Measurements from ENCODE around the gene BST1. TPM values are rescaled to one million over a fixed set of nuclear protein-coding genes. Genes with fewer than 3 reads are reported as not detected.

The BST1 gene
- polyA plus RNA-seq, 3 donors: 140 to 297 (median 266) TPM

- H3K79me2 ChIP-seq (ENCODE audit: insufficient read depth, low read length): no peaks in the 10 kb centered on the region
- peak overlapping the region in 5 of 7 donors; percentile 4 to 57 (median 52) for H3K27ac Mint-ChIP-seq
- H3K9ac ChIP-seq (ENCODE audit: insufficient read depth, low read length, poor library complexity, severe bottlenecking): no peak overlapping the region
- peaks cover 45 to 46% of the 10 kb centered on the region in 2 donors for H3K36me3 Mint-ChIP-seq
- H3K27ac ChIP-seq (ENCODE audit: low read depth in 1 of 2, low read length in 2 of 2): no peak overlapping the region
- H3K27me3 ChIP-seq (ENCODE audit: control insufficient read depth in 2 of 2, insufficient read depth in 2 of 2, low read length in 2 of 2): no peaks in the 10 kb centered on the region
- no peak overlapping the region for H2AFZ ChIP-seq (ENCODE audit: insufficient read depth, low read depth, low read length, poor library complexity, severe bottlenecking)
- DNase-seq: no peak
- no peaks in the 10 kb centered on the region for H3K9me3 ChIP-seq (replicated peaks in 1 of 2; ENCODE audit: control insufficient read depth in 1 of 2, insufficient read depth in 1 of 2, low read length in 2 of 2)
- H3K27me3 Mint-ChIP-seq (ENCODE audit: low read depth in 3 of 3): peaks cover 0 to 5% (median 3%) of the 10 kb centered on the region in 3 donors
- TF ChIP-seq CTCF (IDR thresholded peaks at IDR 0.05): no peak
- H3K4me3 Mint-ChIP-seq: no peak overlapping the region
- H4K20me1 ChIP-seq (ENCODE audit: insufficient read depth, low read length): no peaks in the 10 kb centered on the region
- no peak overlapping the region for H3K4me2 ChIP-seq (replicated peaks; ENCODE audit: extremely low read depth, low read length, poor library complexity, severe bottlenecking)
- intact Hi-C loops (cut with micrococcal nuclease): no loop called here
- peaks cover 2 to 22% of the 10 kb centered on the region in 2 donors for H3K36me3 ChIP-seq (replicated peaks in 1 of 2; ENCODE audit: control insufficient read depth in 1 of 2, insufficient read depth in 2 of 2, low read length in 2 of 2)
- no peak overlapping the region for H3K4me3 ChIP-seq (replicated peaks in 1 of 3; ENCODE audit: low read depth in 2 of 3, low read length in 3 of 3)
- H3K4me1 ChIP-seq (ENCODE audit: control insufficient read depth in 1 of 2, insufficient read depth in 2 of 2, low read length in 2 of 2): peaks cover 26 to 33% of the 10 kb centered on the region in 2 donors
- WGBS (ENCODE audit: insufficient coverage): 28% methylated on average over 4 of the region's 4 CpGs
- H3K4me1 Mint-ChIP-seq: peaks cover 36% of the 10 kb centered on the region
- peaks cover 0 to 5% (median 0%) of the 10 kb centered on the region in 7 donors for H3K9me3 Mint-ChIP-seq
These were observed 50.9 kb downstream of the BST1 start for GRCh38 chr4:15753786-15754185.

- Mint-ChIP-seq H3K9me3 (peaks cover 0 to 5% (median 0%) of the 10 kb centered on the region in 7 donors), H3K4me3 (no peak overlapping the region), H3K4me1 (peaks cover 37% of the 10 kb centered on the region), H3K27me3 (ENCODE audit: low read depth in 3 of 3) (peaks cover 0 to 5% (median 3%) of the 10 kb centered on the region in 3 donors), H3K27ac (peak overlapping the region in 3 of 7 donors; percentile 16 to 52 (median 37)), H3K36me3 (peaks cover 42 to 50% of the 10 kb centered on the region in 2 donors)
- no peak overlapping the region for H3K4me2 ChIP-seq (replicated peaks; ENCODE audit: extremely low read depth, low read length, poor library complexity, severe bottlenecking)
- DNase-seq: no peak
- intact Hi-C loops (cut with micrococcal nuclease): no loop called here
- no peak overlapping the region for H3K4me3 ChIP-seq (replicated peaks in 1 of 3; ENCODE audit: low read depth in 2 of 3, low read length in 3 of 3)
- H3K27me3 ChIP-seq (ENCODE audit: control insufficient read depth in 2 of 2, insufficient read depth in 2 of 2, low read length in 2 of 2): no peaks in the 10 kb centered on the region
- H3K9me3 ChIP-seq (replicated peaks in 1 of 2; ENCODE audit: control insufficient read depth in 1 of 2, insufficient read depth in 1 of 2, low read length in 2 of 2): no peaks in the 10 kb centered on the region
- no peak overlapping the region for H3K27ac ChIP-seq (ENCODE audit: low read depth in 1 of 2, low read length in 2 of 2)
- H4K20me1 ChIP-seq (ENCODE audit: insufficient read depth, low read length): no peaks in the 10 kb centered on the region
- peaks cover 26 to 33% of the 10 kb centered on the region in 2 donors for H3K4me1 ChIP-seq (ENCODE audit: control insufficient read depth in 1 of 2, insufficient read depth in 2 of 2, low read length in 2 of 2)
- peaks cover 2 to 27% of the 10 kb centered on the region in 2 donors for H3K36me3 ChIP-seq (replicated peaks in 1 of 2; ENCODE audit: control insufficient read depth in 1 of 2, insufficient read depth in 2 of 2, low read length in 2 of 2)
- no peak for TF ChIP-seq CTCF (IDR thresholded peaks at IDR 0.05)
- no peaks in the 10 kb centered on the region for H3K79me2 ChIP-seq (ENCODE audit: insufficient read depth, low read length)
- no peak overlapping the region for H3K9ac ChIP-seq (ENCODE audit: insufficient read depth, low read length, poor library complexity, severe bottlenecking)
- no CpG with 5 or more reads among the region's 4 CpGs for WGBS (ENCODE audit: insufficient coverage)
- no peak overlapping the region for H2AFZ ChIP-seq (ENCODE audit: insufficient read depth, low read depth, low read length, poor library complexity, severe bottlenecking)
These were observed 51.5 kb downstream of the BST1 start for GRCh38 chr4:15754323-15754722.
